HG02610 (cell line): ENCODE data around the gene GRHL1.
"Not testable (repeated sequence)": the region's sequence is repeated elsewhere in the genome, so short reads cannot be mapped to it uniquely, and the experiment has no call there.

Source experiments
- ATAC-seq: cut with Tn5 transposase; IDR thresholded peaks from one replicate; pipeline ENCODE4 v1.9.1; 2021; ENCODE audit warnings: mild to moderate bottlenecking, moderate library complexity; ENCODE audit not compliant: unreplicated experiment

The GRHL1 gene

DNA sequence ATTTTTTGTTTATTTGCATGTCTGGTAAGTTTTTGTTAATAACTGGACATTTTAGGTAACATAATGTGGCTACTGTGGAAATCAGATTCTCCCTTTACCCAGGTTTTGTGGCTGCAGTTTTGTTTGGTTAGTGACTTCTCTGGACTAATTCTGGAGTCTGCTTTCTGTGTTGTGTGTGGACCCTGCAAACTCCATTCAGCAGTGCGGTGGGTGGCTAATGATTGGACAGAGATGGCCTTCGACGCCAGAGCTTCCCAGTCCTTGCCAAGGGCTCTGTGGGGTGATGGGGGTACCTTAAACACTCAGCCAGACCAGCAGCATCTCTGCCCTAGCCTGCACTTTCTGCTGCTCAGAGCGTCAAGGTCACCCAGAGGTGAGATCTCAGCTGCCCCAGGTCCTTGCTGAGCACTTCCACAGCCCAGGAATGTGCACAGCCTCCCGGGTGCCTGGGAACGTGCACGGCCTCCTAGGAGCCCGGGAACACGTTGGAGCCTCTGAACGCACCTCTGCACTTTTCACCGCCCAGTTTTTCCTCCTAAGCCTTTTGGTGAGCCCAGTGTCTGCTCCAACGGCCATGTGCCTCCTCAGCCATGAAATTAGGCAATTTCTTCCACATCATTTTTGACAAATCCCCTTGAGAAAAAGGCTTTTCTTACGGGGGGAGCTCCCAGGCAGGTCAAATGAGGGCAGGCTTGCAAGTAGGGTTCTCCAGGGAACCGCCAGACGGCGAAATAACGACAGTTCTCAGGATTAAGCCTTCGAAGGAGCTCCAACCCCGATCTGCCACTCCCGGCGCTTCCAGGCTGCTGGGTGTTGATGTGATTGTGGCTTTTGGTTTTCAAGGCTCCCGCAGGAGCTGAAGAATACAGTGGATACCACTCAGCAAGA lies 56.7 kb downstream of the GRHL1 start:
- ATAC-seq, result no peak

DNA sequence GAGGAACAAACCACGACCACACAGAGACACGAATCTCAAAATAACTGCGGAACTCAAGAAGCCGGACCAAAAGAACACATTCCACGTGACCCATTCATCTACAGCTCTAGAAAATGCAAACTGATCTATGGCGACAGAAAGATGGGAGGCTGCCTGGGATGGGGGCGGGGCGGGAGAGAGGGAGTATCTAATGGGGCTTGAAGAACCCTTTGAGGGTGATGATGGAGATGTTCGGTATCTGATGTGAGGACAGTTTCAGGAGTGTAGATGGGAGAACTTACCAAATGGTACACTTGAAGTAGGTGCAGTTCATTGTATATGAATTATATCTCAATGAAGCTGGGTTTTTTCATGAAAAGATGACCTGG lies 57.3 kb downstream of the GRHL1 start:
- ATAC-seq, result no peak

DNA sequence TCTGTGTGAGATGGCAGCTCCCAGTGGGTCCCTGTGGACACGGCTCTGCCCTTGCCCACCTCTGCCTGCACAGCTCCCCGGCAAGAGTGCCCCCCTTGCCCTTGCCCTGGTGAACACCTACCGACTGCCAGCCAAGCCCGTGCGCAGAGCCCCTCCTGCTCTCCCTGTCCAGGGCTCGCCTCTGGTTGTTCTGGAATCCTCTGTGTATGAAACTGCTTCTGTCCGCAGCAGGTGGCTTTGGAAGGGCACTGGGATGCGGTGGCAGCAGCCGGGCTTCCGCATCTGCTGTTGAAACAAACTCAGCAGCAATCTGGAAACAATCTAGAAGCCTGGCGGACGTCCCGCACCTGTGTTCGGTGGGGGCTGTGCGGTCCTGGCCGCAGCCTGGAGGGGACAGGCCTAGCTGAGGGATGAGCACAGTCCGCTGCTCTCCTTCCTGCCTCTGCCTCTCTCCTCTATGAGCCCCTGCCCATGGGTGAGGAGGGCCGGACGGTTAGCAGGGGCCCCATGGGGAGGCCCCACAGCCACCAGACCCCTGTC lies 57.8 kb downstream of the GRHL1 start:
- no peak for ATAC-seq

DNA sequence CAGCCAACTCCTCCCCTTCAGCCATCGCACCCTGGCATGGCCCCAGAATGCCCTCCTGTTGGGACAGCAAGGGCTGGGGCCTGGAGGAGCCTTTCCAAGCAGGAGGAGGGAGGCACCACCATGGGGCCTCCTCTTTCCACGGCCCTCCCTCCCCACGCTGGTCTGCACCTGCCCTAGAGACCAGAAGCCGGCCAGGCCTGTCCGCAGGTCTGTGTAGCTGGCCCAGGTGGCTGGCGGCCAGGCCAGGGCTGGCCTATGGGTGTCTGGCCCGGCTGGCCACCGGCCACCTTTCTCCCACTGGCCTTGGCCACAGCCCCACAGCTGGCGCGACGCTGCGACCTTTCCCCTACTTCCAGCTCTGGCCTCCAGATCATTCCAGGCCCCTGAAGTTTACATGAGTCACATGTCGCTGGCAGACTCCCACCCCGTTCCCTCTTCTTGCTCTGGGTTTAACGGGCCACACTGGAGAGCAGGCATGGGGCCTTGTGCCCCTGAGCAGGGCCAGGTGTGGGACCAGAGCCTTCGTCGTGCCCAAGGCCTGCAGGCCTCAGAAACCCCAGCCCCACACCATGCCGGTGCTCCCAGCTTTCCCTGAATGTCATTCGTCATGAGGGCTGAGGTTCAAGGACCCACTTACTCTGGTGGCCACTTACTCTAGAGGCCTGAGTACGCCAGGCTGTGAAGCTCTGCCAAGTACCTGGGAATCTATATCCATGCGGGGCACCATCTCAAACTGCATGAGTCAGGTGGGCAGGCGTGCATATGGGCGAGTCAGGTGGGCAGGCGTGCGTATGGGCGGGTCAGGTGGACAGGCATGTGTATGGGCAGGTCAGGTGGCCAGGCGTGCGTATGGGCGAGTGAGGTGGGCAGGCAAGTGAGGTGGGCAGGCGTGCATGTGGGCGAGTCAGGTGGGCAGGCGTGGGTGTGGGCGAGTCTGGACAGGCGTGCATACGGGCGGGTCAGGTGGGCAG lies 58.6 kb downstream of the GRHL1 start:
- no peak for ATAC-seq

DNA sequence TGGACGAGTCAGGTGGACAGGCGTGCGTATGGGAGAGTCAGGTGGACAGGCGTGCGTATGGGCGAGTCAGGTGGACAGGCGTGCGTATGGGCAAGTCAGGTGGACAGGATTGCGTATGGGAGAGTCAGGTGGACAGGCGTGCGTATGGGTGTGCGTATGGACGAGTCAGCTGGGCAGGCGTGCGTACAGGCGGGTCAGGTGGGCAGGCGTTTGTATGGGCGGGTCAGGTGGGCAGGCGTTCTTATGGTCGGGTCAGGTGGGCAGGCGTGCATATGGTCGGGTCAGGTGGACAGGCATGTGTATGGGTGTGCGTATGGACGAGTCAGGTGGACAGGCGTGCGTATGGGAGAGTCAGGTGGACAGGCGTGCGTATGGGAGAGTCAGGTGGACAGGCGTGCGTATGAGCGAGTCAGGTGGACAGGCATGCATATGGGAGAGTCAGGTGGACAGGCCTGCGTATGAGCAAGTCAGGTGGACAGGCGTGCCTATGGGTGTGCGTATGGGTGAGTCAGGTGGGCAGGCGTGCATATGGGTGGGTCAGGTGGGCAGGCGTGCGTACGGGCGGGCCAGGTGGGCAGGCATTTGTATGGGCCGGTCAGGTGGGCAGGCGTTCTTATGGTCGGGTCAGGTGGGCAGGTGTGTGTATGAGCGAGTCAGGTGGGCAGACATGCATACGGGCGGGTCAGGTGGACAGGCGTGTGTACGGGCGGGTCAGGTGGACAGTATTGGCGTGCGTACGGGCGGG lies 59.5 kb downstream of the GRHL1 start:
- ATAC-seq, result not testable (repeated sequence)

DNA sequence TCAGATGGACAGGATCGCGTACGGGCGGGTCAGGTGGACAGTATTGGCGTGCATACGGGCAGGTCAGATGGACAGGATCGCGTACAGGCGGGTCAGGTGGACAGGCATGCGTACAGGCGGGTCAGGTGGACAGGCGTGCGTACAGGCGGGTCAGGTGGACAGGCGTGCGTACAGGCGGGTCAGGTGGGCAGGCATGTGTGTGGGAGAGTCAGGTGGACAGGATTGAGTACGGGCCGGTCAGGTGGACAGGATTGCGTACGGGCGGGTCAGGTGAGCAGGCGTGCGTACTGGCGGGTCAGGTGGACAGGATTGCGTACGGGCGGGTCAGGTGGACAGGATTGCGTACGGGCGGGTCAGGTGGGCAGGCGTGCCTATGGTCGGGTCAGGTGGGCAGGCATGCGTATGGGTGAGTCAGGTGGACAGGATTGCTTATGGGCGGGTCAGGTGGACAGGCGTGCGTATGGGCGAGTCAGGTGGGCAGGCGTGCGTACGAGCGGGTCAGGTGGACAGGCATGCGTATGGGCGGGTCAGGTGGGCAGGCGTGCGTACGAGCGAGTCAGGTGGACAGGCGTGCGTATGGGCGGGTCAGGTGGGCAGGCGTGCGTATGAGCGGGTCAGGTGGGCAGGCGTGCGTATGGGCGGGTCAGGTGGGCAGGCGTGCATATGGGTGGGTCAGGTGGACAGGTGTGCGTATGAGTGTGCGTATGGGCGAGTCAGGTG lies 60.3 kb downstream of the GRHL1 start:
- not testable (repeated sequence) for ATAC-seq

DNA sequence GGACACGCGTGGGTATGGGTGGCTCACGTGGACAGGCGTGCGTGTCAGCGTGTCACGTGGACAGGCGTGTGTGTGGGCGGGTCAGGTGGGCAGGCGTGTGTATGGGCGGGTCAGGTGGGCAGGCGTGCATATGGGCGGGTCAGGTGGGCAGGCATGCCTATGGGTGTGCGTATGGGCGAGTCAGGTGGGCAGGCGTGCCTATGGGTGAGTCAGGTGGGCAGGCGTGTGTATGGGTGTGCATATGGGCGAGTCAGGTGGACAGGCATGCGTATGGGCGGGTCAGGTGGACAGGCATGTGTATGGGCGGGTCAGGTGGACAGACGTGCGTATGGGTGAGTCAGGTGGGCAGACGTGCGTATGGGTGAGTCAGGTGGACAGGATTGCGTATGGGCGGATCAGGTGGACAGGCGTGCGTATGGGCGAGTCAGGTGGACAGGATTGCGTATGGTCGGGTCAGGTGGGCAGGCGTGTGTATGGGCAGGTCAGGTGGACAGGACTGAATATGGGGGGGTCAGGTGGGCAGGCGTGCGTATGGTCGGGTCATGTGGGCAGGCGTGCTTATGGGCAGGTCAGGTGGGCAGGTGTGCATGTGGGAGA lies 61.0 kb downstream of the GRHL1 start:
- not testable (repeated sequence) for ATAC-seq

DNA sequence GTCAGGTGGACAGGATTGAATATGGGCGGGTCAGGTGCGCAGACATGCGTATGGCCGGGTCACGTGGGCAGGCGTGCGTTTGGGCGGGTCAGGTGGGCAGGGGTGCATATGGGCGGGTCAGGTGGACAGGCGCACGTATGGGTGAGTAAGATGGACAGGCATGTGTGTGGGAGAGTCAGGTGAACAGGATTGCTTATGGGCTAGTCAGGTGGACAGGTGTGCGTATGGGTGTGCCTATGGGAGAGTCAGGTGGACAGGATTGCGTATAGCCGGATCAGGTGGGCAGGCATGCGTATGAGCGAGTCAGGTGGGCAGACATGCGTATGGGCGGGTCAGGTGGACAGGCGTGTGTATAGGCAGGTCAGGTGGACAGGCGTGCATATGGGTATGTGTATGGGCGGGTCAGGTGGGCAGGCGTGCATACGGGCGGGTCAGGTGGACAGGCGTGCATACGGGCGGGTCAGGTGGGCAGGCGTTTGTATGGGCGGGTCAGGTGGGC lies 61.5 kb downstream of the GRHL1 start:
- ATAC-seq, result no peak

DNA sequence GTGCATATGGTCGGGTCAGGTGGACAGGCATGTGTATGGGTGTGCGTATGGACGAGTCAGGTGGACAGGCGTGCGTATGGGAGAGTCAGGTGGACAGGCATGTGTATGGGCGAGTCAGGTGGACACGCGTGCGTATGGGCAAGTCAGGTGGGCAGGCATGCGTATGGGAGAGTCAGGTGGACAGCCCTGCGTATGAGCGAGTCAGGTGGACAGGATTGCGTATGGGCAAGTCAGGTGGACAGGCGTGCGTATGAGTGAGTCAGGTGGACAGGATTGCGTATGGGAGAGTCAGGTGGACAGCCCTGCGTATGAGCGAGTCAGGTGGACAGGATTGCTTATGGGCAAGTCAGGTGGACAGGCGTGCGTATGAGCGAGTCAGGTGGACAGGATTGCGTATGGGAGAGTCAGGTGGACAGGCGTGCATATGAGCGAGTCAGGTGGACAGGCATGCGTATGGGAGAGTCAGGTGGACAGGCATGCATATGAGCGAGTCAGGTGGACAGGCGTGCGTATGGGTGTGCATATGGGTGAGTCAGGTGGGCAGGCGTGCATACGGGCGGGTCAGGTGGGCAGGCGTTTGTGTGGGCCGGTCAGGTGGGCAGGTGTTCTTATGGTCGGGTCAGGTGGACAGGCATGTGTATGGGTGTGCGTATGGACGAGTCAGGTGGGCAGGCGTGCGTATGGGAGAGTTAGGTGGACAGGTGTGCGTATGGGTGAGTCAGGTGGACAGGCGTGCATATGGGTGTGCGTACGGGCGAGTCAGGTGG lies 62.3 kb downstream of the GRHL1 start:
- ATAC-seq, result not testable (repeated sequence)

DNA sequence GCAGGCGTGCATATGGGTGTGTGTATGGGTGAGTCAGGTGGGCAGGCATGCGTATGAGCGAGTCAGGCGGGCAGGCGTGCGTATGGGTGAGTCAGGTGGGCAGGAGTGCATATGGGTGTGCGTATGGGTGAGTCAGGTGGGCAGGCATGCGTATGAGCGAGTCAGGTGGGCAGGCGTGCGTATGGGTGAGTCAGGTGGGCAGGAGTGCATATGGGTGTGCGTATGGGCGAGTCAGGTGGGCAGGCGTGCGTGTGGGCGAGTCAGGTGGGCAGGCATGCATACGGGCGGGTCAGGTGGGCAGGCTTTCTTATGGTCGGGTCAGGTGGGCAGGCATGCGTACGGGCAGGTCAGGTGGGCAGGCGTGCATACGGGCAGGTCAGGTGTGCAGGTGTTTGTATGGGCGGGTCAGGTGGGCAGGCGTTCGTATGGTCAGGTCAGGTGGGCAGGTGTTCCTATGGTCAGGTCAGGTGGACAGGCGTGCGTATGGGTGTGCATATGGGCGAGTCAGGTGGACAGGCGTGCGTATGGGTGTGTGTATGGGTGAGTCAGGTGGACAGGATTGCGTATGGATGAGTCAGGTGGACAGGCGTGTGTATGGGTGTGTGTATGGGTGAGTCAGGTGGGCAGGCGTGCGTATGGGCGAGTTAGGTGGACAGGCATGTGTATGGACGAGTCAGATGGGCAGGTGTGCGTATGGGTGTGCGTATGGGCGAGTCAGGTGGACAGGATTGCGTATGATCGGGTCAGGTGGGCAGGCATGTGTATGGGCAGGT lies 63.1 kb downstream of the GRHL1 start:
- ATAC-seq, result no peak

DNA sequence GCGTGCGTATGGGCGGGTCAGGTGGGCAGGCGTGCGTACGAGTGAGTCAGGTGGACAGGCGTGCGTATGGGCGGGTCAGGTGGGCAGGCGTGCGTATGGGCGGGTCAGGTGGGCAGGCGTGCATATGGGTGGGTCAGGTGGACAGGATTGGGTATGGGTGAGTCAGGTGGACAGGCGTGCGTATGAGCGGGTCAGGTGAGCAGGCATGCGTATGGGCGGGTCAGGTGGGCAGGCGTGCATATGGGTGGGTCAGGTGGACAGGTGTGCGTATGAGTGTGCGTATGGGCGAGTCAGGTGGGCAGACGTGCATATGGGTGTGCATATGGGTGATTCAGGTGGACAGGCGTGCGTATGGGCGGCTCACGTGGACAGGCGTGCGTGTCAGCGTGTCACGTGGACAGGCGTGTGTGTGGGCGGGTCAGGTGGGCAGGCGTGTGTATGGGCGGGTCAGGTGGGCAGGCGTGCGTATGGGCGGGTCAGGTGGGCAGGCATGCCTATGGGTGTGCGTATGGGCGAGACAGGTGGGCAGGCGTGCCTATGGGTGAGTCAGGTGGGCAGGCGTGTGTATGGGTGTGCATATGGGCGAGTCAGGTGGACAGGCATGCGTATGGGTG lies 64.0 kb downstream of the GRHL1 start:
- ATAC-seq, result not testable (repeated sequence)

DNA sequence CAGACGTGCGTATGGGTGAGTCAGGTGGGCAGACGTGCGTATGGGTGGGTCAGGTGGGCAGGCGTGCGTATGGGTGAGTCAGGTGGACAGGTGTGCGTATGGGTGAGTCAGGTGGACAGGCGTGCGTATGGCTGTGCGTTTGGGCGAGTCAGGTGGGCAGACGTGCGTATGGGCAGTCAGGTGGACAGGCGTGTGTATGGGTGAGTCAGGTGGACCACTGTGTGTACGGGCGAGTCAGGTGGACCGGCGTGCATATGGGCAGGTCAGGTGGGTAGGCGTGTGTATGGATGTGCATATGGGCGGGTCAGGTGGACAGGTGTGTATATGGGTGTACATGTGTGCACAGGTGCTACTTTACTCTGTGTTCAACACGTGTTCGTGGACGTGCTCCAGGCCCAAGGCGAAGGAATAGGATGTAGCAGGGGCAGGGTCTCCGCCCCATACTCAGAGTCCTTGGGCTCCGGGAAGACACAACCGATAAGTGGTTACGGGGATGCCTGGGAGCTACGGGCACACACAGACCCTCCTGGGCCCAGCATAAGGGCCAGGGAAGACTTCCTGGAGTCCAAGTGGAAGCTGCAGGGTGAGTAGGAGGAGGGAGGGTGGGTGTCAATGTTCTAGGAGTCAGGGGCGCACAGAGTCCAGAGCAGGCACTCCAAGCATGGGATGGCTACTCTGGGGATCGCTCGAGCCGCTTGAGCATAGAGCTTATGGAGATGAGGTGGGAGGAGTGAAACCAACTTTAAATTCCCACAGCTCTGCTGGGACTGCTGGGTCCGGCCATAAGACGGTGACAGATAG lies 64.7 kb downstream of the GRHL1 start:
- no peak for ATAC-seq

DNA sequence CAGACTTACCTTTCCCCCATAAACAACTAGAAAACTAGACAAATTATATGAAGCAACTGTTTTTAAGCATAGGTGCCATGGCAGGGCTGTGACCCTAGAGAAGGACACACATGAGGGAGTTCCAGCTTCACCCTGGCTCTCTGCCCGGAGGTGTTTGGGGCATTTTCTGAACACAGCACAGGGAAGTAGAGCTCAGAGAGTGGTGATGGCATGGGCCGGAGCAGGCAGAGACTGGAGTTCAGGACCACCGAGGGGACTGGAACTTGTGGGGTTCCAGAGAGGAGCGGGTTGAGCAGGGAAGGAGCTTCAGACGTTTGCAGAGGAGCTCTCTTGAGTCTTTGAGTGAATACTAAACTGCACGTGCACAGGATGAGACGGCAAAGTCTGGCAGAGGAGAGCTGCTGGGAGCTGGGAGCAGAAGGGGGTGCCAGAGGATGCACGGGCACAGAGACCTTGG lies 65.3 kb downstream of the GRHL1 start:
- no peak for ATAC-seq

DNA sequence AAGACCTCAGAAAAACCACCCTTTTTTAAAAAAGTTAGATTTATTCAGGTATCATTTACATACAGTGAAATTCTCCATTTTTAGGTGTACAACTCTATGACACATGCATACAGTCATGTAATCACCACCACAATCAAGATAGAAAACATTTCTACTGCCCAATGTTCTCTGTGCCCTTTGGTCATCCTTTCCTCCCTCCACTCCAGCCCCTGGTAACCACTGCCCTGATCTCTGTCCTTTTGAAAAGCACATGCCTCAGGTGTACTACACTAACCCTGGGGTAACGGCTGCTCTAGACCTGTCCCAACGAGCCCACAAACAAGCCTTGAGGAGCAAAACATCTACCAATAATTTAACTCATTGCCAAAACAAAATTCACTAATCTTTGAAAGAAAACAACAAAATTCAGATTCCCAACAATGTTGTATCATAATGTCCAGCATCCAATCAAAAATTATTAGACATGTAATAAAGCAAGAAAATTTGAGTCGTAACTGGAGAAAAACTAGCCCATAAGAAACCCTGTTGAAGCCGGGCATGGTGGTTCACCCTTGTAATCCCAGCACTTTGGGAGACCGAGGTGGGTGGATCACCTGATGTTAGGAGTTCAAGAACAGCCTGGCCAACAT lies 65.9 kb downstream of the GRHL1 start:
- ATAC-seq, result no peak

DNA sequence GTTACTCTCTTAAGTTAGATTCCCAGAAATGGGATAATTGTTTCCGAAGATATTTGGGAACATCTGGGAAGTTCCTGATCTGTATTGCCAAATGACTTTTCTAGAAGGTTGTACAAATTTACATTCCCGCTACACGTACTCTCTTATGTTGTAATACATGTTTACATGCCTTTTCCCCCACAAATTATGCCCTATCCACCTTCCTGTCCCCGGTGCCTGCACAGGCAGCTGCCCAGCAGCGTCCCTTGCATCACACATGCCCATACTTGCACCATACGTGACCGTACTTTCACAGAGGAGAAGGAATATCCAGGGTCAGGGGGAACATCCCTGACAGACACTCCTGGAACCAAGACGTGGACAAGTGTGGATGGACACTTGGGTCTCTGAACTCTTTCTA lies 67.7 kb downstream of the GRHL1 start:
- ATAC-seq, result no peak
